NK-92 (cell line): Measurements from ENCODE around the gene ZNF423.

Experiments used
- DNase-seq: peaks from one replicate; lab custom pipeline; 2025; ENCODE audit not compliant: unreplicated experiment; lab: John Stamatoyannopoulos, UW

The ZNF423 gene

GRCh38 chr16:49849037-49849753 lies 6.7 kb downstream of the ZNF423 start:
- no peak for DNase-seq

DNA sequence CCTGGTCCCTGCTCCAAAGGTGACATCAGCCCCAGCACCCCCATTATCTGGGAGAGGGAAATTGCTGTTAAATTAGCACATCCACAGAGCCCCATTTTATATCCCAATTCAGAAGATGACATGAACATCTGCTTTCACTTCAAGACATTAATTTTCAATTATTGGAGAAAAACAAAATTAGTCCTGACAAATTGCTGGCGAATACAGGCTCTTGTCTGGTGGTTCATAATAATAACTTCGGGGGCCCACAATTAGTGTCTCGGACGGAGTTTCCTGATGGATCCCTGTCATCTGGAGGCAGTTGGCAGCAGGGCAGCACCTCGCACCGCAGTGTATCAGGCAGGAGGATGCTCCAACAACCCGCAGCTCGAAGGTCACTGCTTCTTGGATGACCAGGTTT lies 7.4 kb downstream of the ZNF423 start:
- no peak for DNase-seq

GRCh38 chr16:49846800-49847199 lies 9.1 kb downstream of the ZNF423 start:
- no peak for DNase-seq

DNA sequence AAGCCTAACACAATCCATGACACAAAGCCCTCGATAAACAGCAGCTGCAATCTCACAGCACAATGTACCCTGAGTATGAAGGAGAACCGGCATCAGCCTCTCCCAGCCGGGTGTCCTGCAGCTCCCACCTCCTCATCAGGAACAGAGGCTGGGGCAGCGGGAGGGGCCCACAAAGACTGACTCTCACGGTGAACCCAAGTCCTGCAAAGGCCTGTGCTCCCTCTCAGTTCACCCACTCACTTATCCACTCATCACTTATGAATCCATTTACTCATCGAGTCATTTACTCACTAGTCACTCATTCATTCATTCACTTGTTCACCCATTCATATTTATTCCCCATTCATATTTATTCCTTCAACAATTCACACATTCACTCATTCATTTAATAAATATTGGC lies 11.6 kb downstream of the ZNF423 start:
- DNase-seq = no peak

- DNase-seq = no peak
Measured at GRCh38 chr16:49843758-49844157, 12.2 kb downstream of the ZNF423 start.

DNA sequence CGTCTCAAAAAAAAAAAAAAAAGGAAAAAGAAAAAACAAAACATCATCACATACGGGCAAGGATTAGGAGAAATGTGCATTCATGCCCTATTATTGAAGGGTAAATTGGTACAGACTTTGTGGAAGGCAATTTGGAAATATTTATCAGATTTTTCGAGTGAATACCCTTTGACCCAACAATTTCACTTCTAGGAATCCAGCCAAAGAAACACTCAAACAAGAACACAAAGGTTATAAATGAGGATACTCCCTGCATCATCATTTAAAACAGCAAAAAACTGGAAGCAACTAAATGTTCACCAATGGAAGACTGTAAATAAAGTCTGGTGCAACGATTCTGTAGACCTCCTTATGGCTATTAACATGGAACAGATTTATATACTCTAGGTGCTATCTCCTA lies 12.9 kb downstream of the ZNF423 start:
- DNase-seq = no peak

DNA sequence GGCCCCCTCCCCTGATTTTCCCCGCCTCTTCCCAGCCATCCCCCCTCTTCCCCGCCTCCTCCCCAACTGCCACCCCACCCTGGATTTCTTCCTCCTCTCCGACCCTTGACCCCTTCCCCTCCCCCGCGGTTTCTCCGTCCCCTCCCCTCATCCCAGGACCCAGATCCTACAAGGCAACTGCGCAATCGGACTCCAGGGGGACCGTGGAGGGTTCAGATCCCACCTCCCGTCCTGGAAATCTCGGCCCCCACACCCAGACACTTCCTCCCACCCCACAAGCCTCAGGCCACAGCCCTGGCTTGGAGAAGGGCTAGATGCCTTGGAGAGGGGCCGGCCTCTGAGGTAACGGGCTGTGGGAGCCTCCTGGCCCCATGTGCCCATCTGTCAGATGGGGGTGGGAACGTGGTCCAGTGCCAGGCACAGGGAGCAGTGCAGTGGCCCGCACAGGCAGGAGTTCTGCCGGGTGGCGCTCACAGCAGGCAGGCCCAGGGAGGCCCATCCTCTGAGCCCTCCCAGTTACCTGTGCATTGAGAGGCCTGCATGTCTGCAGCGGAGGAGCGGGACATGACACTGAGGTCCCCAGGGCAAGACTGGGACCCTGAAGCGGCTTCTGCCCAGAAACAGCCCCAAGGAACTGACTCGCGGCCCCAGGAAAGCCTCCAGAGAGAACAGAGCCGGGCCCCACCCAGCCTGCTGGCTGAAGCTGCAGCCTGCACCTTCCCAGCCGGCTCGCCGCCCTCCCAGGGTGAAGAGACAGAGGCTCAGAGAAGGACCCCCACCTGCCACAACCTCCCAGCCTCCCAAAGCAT lies 16.7 kb downstream of the ZNF423 start:
- DNase-seq = no peak

DNA sequence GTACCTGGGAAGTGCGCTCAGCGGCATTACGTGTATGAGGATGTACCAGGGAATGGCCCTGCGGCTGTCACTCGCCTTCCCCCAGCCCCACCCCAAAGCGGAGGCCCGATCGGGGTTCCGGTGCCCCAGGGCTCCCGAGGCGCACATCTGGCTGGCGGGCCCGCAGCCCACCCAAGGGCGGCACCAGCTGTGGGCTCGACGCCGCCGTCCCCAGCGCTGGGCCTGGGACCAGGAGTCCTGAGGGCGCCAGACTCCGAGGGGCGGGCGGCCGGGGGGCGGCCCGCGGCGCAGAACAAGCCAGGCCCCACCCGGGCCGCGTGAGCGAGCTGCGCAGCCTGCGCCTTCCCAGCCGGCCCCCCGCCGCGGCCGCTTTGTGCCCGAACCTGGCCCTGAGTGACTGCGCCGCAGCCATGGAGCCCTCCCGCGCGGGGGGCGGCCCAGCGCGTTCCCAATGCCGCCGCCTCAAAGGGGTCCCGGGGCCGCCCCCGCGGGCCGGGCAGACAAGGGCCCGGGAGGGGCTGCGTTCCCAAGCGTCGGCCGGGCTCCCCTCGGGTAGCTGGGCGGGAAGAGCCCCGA lies 17.4 kb downstream of the ZNF423 start:
- no peak for DNase-seq

- DNase-seq = no peak
Measured at GRCh38 chr16:49837688-49838410, 18.1 kb downstream of the ZNF423 start.

- no peak for DNase-seq
Measured at GRCh38 chr16:49836668-49837067, 19.2 kb downstream of the ZNF423 start.

DNA sequence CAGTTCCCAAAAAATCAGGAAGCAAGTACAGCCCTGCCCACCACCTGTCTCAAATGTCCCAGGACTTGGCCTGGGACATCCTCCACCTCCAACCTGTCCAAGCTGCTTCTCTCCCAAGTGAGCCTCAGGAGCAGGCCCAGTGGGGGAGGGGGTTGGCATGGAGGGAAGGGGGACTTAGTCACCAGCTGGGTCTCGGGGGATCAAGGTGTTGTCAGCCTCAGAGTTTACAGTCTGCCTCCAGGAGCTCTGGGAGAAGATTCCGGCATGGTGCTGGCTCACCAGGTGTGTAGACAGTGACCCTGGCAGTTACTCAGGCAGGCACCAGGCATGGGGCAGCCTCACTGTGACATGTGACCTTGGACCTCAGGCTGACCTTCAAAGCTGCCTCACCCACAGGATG lies 19.7 kb downstream of the ZNF423 start:
- no peak for DNase-seq

DNA sequence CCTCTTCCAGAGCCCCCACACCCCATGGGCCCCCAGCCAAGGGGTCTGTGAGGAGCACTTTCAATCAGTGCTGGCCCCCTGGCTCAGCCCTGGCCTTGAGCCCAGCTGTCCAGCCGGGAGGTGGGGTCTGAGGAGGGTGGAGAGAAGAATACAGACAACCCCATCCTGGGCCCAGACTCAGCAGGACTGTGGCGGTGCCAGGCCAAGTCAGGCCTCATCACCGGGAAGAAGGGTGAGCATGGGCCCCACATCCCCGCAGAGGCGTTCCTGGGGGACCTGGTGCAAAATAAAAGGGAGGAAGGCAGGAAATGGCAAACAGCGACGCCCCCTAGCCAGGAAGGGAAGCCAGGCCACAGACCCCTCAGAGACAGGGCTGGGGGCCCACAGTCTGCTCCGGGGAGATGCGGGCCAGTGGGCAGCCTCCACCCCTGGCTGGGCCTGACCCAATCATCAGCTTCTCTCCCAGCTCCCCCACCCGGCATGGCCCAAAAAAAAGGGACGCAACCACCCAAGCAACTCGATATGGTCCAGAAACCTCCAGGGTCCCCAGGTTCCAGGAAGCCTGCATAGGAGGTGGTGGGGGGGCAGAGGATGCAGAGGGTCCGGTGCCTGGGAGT lies 20.6 kb downstream of the ZNF423 start:
- DNase-seq = no peak

DNA sequence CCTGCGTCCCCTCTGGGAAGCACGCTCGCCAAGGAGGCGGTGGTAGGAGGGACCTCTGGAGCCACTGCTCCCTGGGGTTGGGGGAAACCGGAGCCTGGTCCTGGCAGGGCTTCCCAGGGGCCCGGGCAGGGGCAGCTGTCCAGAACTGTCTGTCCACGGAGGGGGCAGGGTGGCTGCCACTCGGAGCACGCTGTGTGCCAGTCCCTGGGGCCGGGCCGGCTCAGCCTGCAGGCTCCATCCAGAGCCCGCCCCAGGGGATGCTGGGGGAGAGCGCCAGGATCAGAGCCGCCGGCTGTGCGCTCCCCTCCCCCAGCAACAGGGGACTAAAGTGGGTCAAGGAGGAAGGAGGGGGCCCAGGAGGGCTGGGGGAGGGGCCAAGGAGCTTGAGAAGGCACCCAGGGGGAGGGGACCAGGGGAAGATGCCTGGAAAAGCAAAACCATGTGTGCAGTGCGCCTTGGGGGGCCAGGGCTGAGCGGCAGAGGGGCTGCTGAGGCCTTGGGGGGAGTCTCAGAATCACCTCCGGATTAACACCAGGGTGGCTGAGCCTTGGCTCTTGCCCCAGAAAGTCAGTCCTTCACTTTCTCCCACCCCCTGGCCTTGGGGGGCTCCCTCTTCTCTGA lies 21.3 kb downstream of the ZNF423 start:
- DNase-seq = no peak

- DNase-seq = no peak
Measured at GRCh38 chr16:49833796-49834530, 21.9 kb downstream of the ZNF423 start.

DNA sequence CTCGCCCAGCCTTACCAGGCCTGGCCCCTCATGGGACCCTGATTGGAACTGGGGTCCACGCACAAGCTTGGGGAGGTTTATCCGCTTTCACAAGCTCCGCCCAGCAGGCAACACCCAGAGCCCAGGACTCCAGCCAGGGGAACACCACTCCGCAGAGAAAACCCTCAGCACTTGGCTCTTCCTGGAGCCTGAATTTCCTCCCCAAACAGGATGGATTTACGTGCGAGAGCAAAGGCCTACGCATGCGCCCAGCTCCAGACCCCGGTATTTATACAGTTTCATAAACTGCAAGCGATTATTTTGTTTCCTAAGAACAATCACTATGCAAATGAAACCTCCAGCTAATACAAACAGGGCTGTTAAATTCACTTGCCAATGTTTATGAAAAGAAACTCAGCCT lies 22.8 kb downstream of the ZNF423 start:
- DNase-seq = no peak

GRCh38 chr16:49832177-49832576 lies 23.7 kb downstream of the ZNF423 start:
- no peak for DNase-seq

- no peak for DNase-seq
Measured at GRCh38 chr16:49830873-49831272, 25.0 kb downstream of the ZNF423 start.

DNA sequence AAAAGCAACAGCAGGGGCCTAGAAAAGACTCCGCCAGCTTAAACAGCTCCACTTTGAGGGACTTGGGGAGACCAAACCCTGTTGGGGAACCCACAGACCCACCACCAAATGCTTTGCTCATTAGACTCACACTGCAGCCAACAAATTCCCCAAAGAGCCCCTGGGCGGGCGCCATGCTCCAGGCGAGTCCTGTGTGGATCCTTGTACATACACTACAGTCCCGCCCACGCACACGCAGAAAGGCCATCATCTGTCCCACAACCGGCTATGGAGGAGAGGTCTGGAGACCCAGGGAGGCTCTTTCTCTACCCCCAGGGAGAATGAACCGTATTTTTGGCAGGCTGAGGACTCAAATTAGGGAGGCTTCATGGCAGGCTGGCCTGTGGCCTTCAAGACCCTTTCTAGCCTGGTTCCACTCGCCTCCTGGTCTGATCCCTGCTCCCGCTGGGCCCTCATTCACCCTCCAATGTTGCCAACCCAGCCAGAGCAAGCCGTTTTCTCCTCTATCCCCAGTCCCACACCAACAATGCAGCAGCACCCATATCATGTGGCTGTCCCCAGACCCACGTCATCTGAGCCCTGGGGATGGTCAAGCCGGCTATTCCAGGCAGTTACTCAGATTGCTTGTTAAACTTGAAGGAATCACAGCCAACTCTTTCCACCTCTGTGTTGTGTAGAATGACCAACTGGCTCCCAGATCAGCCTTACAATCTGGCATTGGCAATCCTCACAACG lies 27.2 kb downstream of the ZNF423 start:
- DNase-seq = no peak

GRCh38 chr16:49827805-49828438 lies 28.0 kb downstream of the ZNF423 start:
- DNase-seq = no peak
